NCI-H146 treated with DMSO at 0.1 percent for 48 hours (cell line): ENCODE results near the gene DSCAML1.

Experiments
- DNase-seq: peaks from one replicate; lab custom pipeline; 2025; ENCODE audit not compliant: unreplicated experiment; lab: John Stamatoyannopoulos, UW

DSCAML1 gene

GRCh38 chr11:117619661-117620060 lies 177.4 kb downstream of the DSCAML1 start:
- no peak for DNase-seq

- no peak for DNase-seq
Observed at GRCh38 chr11:117618982-117619355, 178.0 kb downstream of the DSCAML1 start.

- DNase-seq = peak; percentile 18
Observed at GRCh38 chr11:117618302-117618981, 178.6 kb downstream of the DSCAML1 start.

- DNase-seq = no peak
Observed at GRCh38 chr11:117616979-117617378, 180.0 kb downstream of the DSCAML1 start.

GRCh38 chr11:117614728-117615127 lies 182.3 kb downstream of the DSCAML1 start:
- no peak for DNase-seq

- no peak for DNase-seq
Observed at GRCh38 chr11:117613521-117613920, 183.5 kb downstream of the DSCAML1 start.

GRCh38 chr11:117612177-117612576 lies 184.8 kb downstream of the DSCAML1 start:
- DNase-seq = no peak

- peak; percentile 86 for DNase-seq
Observed at GRCh38 chr11:117610901-117611300, 186.1 kb downstream of the DSCAML1 start.

GRCh38 chr11:117610045-117610444 lies 187.0 kb downstream of the DSCAML1 start:
- no peak for DNase-seq

- no peak for DNase-seq
Observed at GRCh38 chr11:117607449-117607848, 189.6 kb downstream of the DSCAML1 start.

GRCh38 chr11:117606790-117607189 lies 190.2 kb downstream of the DSCAML1 start:
- DNase-seq = no peak

- no peak for DNase-seq
Observed at GRCh38 chr11:117606211-117606610, 190.8 kb downstream of the DSCAML1 start.

- no peak for DNase-seq
Observed at GRCh38 chr11:117605331-117605730, 191.7 kb downstream of the DSCAML1 start.

GRCh38 chr11:117604336-117604995 lies 192.6 kb downstream of the DSCAML1 start:
- peak; percentile 34 for DNase-seq

GRCh38 chr11:117603932-117604331 lies 193.1 kb downstream of the DSCAML1 start:
- no peak for DNase-seq

- no peak for DNase-seq
Observed at GRCh38 chr11:117601006-117601708, 195.9 kb downstream of the DSCAML1 start.

- peak; percentile 74 for DNase-seq
Observed at GRCh38 chr11:117600234-117600783, 196.7 kb downstream of the DSCAML1 start.

GRCh38 chr11:117597071-117597470 lies 199.9 kb downstream of the DSCAML1 start:
- no peak for DNase-seq

GRCh38 chr11:117595440-117595839 lies 201.6 kb downstream of the DSCAML1 start:
- DNase-seq = no peak

GRCh38 chr11:117594721-117595120 lies 202.3 kb downstream of the DSCAML1 start:
- no peak for DNase-seq

- DNase-seq = no peak
Observed at GRCh38 chr11:117593065-117593464, 204.0 kb downstream of the DSCAML1 start.
